Activated CD8-positive, alpha-beta T cell treated with anti-CD3 and anti-CD28 coated beads, Interleukin-2, amount 10 ng/mL, durations not matched to agents 7 days and 5 days (primary cell): ENCODE data around the gene ZNF143. TPM values are rescaled to one million over a fixed set of nuclear protein-coding genes. Genes with fewer than 3 reads are reported as not detected.

Source experiments
- ATAC-seq: fragments of 150-1000 bp; cut with Tn5 transposase; one replicate; pipeline ENCODE4 v1.10.0; 2021; ENCODE audit warnings: moderate library complexity
- CTCF ChIA-PET: fragments of 350-600 bp; sonication (Branson Sonifier 250); formaldehyde crosslinking; loops from one replicate; lab custom pipeline; 2021; ENCODE audit warnings: antibody characterized with exemption; lab: Charles Lee
- POLR2A ChIA-PET: fragments of 350-600 bp; sonication (Branson Sonifier 250); formaldehyde crosslinking; loops from one replicate; lab custom pipeline; 2021; ENCODE audit warnings: antibody characterized with exemption; lab: Charles Lee
- DNase-seq: peaks from one replicate; pipeline ENCODE4 v3.0.0-alpha.2; 2020
- H3K27ac Mint-ChIP-seq: one replicate; pipeline ENCODE4 v1.8.0; 2021; ENCODE audit warnings: mild to moderate bottlenecking, mixed read lengths
- H3K27me3 Mint-ChIP-seq: one replicate; pipeline ENCODE4 v1.8.0; 2021; ENCODE audit warnings: low read depth, mixed read lengths
- H3K36me3 Mint-ChIP-seq: one replicate; pipeline ENCODE4 v1.8.0; 2021; ENCODE audit warnings: low read depth, mixed read lengths
- H3K4me1 Mint-ChIP-seq: one replicate; pipeline ENCODE4 v1.8.0; 2021; ENCODE audit warnings: low read depth, mixed read lengths
- H3K4me3 Mint-ChIP-seq: one replicate; pipeline ENCODE4 v1.8.0; 2021; ENCODE audit warnings: mild to moderate bottlenecking, mixed read lengths
- H3K9me3 Mint-ChIP-seq: one replicate; pipeline ENCODE4 v1.8.0; 2022; ENCODE audit warnings: mixed read lengths; ENCODE audit not compliant: insufficient read depth
- total RNA-seq, 2 experiments: library from RNA; stranded (reverse); gene quantifications; one replicate each; pipeline ENCODE4 v1.2.3, GENCODE V29; 2021

Gene ZNF143
- total RNA-seq, 2 experiments from 2014 or later = 31.4 to 33.7 TPM

DNA sequence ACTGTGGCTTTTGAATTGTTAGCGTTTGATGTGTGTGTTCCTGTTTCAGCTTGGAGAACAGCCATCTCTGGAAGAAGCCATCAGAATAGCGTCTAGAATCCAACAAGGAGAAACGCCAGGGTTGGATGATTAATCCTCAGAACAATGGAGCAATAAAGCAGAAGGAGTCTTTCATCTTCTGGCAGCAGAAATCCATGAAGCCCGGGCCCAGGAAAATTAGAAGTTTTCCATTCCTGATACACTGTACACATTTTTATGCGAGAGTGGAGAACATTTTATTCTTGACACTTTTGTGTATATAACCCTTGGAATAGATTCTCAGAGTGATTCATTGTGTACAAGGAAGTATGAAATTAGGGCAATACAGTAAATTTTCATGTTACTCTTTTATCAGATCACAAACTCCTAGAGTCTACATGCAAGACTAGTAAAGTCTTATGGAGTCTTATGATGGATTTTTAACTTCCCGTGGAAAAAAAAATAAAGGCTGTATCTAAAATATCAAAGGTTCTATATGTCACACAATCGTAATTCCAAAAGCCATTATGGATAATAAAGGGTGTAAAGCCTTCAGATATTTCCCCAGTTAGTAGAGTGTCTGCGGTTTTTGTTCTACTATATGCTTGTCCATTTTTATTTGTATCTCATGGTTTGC, 66.8 kb downstream of the ZNF143 start:
- Mint-ChIP-seq H3K27me3 (no peaks in the 10 kb centered on the region), H3K27ac (no peak overlapping the region), H3K4me3 (no peak overlapping the region), H3K9me3 (no peaks in the 10 kb centered on the region), H3K36me3 (peaks cover 20% of the 10 kb centered on the region), H3K4me1 (no peaks in the 10 kb centered on the region)
- ATAC-seq (no peak), DNase-seq (no peak)
- ChIA-PET CTCF (no interaction called here), POLR2A (interaction anchor here (0.7 kb wide), 1 partner anchor 67 kb away, joined by 4 read pairs; the partner anchor contains the start of gene ZNF143)

DNA sequence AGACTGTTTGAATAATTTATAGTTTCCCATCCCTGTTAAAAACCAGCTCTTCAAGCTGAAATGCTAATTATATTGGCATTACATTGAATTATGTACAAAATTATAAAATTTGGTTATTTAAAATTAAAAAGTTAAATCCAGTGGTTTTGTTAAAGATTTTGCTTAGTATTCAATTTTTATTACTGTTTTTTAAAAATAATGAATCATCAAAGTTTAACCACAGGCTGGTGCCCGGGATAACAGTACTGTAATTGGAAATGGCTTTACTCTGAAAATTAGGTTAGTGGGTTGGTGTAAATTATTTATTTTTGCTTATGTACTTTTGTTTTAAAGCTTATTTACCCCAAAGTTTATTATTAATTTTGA, 67.3 kb downstream of the ZNF143 start:
- Mint-ChIP-seq H3K4me3 (no peak overlapping the region), H3K36me3 (peaks cover 18% of the 10 kb centered on the region), H3K27ac (no peak overlapping the region), H3K9me3 (no peaks in the 10 kb centered on the region), H3K27me3 (no peaks in the 10 kb centered on the region), H3K4me1 (no peaks in the 10 kb centered on the region)
- ATAC-seq (no peak), DNase-seq (no peak)
- POLR2A ChIA-PET = interaction anchor here (0.7 kb wide), 1 partner anchor 67 kb away, joined by 4 read pairs; the partner anchor contains the start of gene ZNF143
- CTCF ChIA-PET = interaction anchor here (1.3 kb wide), 1 partner anchor 85 kb away, joined by 4 read pairs; no protein-coding TSS in a partner anchor

DNA sequence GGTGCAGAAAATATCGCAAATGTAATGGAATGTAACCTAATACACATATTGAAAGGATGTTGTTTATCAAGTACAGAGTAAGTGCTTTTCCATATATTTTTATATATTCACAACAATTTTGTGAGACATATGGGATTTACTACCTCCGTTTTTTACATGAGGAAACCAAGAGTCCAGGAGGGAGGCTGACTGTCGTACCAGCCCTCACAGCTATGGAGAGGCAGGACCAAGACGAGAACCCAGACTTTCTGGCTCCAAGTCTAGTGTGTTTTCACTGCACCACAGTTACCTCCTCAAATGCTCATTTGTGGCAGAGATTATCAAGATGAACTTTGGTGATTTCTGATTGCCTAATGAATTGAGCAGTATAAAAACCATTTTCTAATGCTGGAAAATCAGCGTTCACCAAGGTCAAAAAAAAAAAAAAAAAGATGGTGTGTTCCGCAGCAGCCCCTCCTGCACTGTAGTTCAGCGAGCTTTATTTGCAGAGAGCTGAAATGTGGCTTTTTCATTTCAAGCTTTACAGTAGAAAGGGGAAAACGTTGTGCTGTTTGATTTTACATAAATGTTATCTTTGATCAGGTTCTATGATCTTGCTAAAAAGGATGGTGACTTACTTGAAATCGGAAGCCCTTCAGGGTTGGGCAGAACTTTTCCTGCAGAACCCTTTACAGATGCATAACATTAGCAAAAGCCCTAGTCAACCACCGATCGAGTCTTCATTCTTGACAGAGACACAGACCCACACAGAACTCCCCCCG, 67.9 kb downstream of the ZNF143 start:
- POLR2A ChIA-PET = interaction anchor here (0.6 to 0.7 kb wide), 2 partner anchors 68 to 274 kb away, joined by 3 to 4 read pairs; partner anchors contain the start of gene ZNF143
- no peak for ATAC-seq
- no peaks in the 10 kb centered on the region for H3K27me3 Mint-ChIP-seq

DNA sequence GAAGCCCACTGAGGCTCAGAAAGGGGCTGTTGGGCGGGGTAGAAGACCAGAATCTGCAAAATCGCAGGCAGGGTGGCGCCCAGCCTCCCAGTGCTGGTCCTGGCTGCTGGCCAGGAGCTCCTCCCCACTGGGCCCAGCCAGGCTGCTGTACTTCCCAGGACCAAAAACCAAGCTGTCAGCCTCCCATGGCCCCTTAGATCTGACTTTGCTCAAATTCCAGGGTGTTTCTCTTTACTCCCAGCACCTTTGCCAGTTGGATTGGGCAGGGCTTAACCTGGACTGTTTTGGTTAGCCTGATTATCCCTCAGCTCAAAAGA, 68.5 kb downstream of the ZNF143 start:
- ChIA-PET POLR2A (interaction anchor here (0.6 kb wide), 1 partner anchor 275 kb away, joined by 3 read pairs; no protein-coding TSS in a partner anchor), CTCF (interaction anchor here (0.9 to 1.3 kb wide), 2 partner anchors 23 to 84 kb away, joined by 4 to 5 read pairs; no protein-coding TSS in a partner anchor)
- DNase-seq = no peak
- Mint-ChIP-seq H3K27me3 (no peaks in the 10 kb centered on the region), H3K27ac (no peak overlapping the region), H3K4me3 (no peak overlapping the region), H3K9me3 (no peaks in the 10 kb centered on the region), H3K4me1 (peaks cover 2% of the 10 kb centered on the region), H3K36me3 (peaks cover 17% of the 10 kb centered on the region)
- no peak for ATAC-seq

More for the DNA sequence above, 67.9 kb downstream of the ZNF143 start:
- Mint-ChIP-seq H3K4me3 (no peak overlapping the region), H3K27ac (no peak overlapping the region), H3K9me3 (no peaks in the 10 kb centered on the region), H3K36me3 (peaks cover 17% of the 10 kb centered on the region), H3K4me1 (no peaks in the 10 kb centered on the region)
- CTCF ChIA-PET = interaction anchor here (0.9 to 1.3 kb wide), 2 partner anchors 23 to 84 kb away, joined by 4 to 5 read pairs; no protein-coding TSS in a partner anchor
- DNase-seq = no peak

DNA sequence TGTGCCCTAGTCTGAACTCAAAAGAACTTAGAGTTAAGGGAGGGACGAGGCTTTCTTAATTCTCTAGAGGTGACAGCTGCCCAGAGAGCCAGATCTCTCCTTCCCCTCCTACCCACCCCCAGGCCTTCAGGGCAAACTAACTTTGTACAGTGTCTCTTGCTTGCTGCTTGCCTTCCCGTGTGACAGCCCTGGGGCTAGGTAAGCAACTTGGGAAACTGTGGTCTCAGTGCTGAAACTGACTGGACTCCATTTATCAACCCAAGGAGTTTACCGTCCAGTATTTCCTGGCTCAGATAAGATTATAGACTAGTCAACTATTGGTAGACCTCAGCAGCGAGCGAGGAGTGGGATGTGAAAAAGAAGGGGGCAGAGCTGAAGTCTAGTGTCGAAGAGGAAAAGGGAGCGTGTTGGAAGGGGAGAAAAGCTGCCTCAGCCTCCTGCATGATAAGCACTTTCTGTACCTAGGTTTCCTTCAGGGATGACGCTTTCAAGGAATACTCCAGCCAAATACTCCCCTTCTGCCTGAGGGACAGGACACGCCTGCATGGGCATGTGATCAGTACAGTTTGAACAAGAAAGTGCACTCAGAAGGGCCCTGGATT, 69.3 kb downstream of the ZNF143 start:
- DNase-seq (no peak), ATAC-seq (no peak)
- Mint-ChIP-seq H3K4me3 (no peak overlapping the region), H3K27ac (no peak overlapping the region), H3K27me3 (no peaks in the 10 kb centered on the region), H3K9me3 (no peaks in the 10 kb centered on the region), H3K36me3 (peaks cover 15% of the 10 kb centered on the region), H3K4me1 (peaks cover 3% of the 10 kb centered on the region)
- CTCF ChIA-PET = interaction anchor here (1.1 to 1.6 kb wide), 3 partner anchors 24 to 219 kb away, joined by 3 to 5 read pairs (median 4); no protein-coding TSS in a partner anchor
- POLR2A ChIA-PET = no interaction called here

DNA sequence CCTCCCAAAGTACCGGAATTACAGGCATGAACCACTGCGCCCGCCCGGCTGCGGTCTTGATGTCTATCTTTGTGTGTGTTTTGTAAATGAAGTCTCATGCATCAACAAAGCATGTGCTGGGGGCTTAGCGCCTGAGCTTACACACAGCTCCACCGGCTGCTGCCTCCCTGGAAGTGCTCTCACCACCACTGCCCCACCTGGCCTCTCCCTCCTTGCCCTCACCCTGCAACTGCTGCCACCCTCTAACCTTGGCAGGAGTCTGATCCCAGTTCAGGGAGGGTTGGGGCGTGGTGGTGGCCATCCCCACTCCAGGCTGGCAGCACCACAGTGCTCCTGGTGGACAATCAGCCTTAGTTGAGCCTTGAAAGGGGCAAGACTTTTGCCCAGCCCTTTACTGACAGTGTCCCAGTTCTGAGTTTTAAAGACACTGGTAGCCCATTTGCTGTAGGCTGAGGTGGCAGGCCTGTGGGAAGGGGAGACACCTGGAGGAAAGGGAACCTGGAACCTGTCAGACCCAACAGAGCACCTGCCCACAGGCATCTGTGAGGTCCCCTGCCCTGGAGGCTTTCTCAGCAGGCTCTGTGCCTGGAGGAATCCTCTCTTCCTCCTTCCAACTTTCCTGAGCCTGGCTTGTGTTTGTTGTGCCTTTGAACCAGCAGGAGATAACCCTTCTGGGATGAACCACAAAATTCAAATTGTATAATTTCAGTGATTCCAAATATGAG, 70.3 kb downstream of the ZNF143 start:
- Mint-ChIP-seq H3K27me3 (no peaks in the 10 kb centered on the region), H3K4me1 (peaks cover 5% of the 10 kb centered on the region), H3K4me3 (no peak overlapping the region), H3K9me3 (no peaks in the 10 kb centered on the region), H3K36me3 (peaks cover 11% of the 10 kb centered on the region), H3K27ac (no peak overlapping the region)
- CTCF ChIA-PET = interaction anchor here (1.1 to 1.6 kb wide), 3 partner anchors 25 to 218 kb away, joined by 3 to 5 read pairs (median 4); no protein-coding TSS in a partner anchor
- POLR2A ChIA-PET = no interaction called here
- no peak for DNase-seq
- ATAC-seq = no peak

DNA sequence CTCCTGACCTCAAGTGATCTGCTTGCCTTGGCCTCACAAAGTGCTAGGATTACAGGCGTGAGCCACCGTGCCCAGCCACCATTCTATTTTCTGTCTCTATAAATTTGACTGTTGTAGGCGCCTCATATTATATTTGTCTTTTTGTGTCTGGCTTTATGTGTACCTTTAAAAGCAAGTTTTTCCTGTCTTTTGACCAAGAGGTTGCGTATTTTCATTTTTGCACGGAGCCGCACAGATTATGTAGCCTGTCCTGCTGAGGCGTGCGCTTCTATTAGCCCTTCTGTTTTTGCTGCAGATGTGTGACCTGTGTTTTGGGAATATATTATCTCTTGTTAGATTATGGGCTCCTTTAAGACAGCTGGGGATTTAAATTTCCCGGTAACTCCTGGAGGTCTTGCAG, 72.2 kb downstream of the ZNF143 start:
- Mint-ChIP-seq H3K4me3 (no peak overlapping the region), H3K36me3 (no peaks in the 10 kb centered on the region), H3K27ac (no peak overlapping the region), H3K4me1 (peaks cover 5% of the 10 kb centered on the region), H3K9me3 (no peaks in the 10 kb centered on the region), H3K27me3 (no peaks in the 10 kb centered on the region)
- CTCF ChIA-PET = interaction anchor here (0.8 to 3.9 kb wide), 5 partner anchors 16 to 217 kb away, joined by 4 to 107 read pairs (median 22); partner anchors contain the start of gene WEE1
- ATAC-seq (no peak), DNase-seq (no peak)
- POLR2A ChIA-PET = no interaction called here

DNA sequence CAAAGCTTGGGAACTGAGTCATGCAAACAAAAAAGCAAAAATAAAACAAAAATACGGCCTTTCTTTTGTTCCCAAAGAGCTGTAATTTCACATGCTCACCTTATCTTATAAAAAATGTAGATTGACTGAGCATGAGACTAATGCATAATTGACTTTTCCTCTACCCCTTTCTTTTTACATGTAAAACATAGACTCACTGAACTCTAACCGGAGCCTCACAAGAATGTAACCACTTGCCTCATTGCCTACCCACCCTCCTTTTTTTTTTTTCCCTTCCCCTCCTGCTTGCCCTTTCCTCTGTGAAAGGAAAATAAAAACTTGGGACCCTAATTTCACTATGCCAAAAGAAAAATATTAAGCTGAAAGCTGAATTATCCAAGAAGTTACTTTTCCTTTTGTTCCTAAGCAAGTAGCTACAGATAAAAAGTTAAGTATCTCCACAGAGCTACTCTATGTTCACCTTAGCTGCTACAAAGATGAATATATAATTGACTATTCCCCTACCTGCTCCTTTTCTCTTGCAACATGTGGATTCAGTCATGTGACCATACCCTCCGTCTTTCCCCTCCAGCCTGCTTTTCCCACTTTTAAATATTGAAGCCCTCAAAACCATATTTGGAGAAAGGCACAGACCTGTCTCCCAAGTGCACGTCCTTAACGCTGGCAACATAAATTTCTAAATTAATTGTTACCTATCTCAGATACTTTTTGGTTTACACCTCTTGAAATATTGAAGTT, 73.1 kb downstream of the ZNF143 start:
- POLR2A ChIA-PET = no interaction called here
- Mint-ChIP-seq H3K4me3 (no peak overlapping the region), H3K27me3 (no peaks in the 10 kb centered on the region), H3K9me3 (no peaks in the 10 kb centered on the region), H3K4me1 (peaks cover 5% of the 10 kb centered on the region), H3K27ac (no peak overlapping the region), H3K36me3 (no peaks in the 10 kb centered on the region)
- ATAC-seq = no peak
- CTCF ChIA-PET = interaction anchor here (0.8 to 3.9 kb wide), 15 partner anchors 9 to 518 kb away, joined by 4 to 107 read pairs (median 6); partner anchors contain the start of genes WEE1 and ZNF143
- no peak for DNase-seq

DNA sequence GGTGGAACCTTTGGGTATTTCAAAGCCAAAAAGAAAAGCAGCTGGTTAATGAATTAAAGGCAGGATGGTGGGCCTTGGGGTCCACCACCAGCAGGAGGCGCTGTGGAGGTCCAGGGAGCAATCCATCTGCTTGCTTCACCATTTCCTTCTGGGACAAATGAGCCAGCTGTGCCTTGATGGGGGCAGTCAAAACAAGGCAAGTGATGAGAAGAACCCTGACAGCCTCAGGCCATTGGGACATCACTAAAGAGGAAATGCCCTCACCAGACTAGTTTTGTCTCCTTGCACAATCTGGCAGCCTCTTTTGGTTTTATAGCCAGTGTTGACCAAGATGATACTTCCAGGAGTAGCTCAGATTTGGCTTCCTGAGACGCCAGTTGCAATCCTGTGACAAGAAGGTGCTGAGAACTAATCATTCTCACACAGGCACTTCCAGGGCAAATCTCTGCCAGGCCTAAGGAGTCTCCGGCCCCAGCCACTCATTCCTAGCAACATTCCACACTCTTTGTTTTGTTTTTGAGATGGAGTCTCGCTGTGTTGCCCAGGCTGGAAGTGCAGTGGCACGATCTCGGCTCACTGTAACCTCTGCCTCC, 74.5 kb downstream of the ZNF143 start:
- H3K4me3 Mint-ChIP-seq = no peak overlapping the region
- no peak overlapping the region for H3K27ac Mint-ChIP-seq
- no peaks in the 10 kb centered on the region for H3K36me3 Mint-ChIP-seq
- CTCF ChIA-PET = interaction anchor here (0.6 to 3.9 kb wide), 59 partner anchors 10 to 791 kb away, joined by 3 to 107 read pairs (median 4); partner anchors contain the start of genes WEE1 and ZNF143
- H3K9me3 Mint-ChIP-seq = no peaks in the 10 kb centered on the region
- H3K4me1 Mint-ChIP-seq = peaks cover 5% of the 10 kb centered on the region
- no peaks in the 10 kb centered on the region for H3K27me3 Mint-ChIP-seq
- DNase-seq = peak; percentile 84
- ATAC-seq = peak; percentile 72
- POLR2A ChIA-PET = interaction anchor here (0.6 kb wide), 1 partner anchor 23 kb away, joined by 3 read pairs; no protein-coding TSS in a partner anchor

DNA sequence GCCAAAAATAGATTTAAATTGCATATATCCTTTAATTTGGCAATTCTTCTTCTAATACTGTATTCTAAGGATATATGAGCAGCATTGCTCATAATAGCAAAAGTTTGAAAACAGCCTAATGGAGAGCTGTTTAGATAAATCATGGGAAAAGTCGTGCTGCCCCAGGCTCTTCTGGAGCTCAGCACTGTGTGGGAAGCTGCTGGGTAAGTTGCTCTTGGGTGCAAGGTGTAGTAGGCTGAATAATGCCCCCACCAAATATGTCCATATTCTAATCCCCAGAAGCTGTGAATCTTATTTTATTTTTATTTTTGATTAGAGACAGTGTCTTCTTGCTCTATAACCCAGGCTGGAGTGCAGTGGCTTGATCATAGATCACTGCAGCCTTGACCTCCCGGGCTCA, 77.7 kb downstream of the ZNF143 start:
- H3K27me3 Mint-ChIP-seq = no peaks in the 10 kb centered on the region
- ChIA-PET CTCF (interaction anchor here (0.7 to 2.8 kb wide), 5 partner anchors 31 to 602 kb away, joined by 3 to 10 read pairs (median 4); partner anchors contain the start of gene WEE1), POLR2A (interaction anchor here (1.3 kb wide), 1 partner anchor 75 kb away, joined by 3 read pairs; no protein-coding TSS in a partner anchor)
- no peak overlapping the region for H3K27ac Mint-ChIP-seq
- H3K9me3 Mint-ChIP-seq = no peaks in the 10 kb centered on the region
- no peak overlapping the region for H3K4me3 Mint-ChIP-seq
- no peak for DNase-seq
- H3K36me3 Mint-ChIP-seq = no peaks in the 10 kb centered on the region
- H3K4me1 Mint-ChIP-seq = peaks cover 5% of the 10 kb centered on the region
- no peak for ATAC-seq
